ENCODE data around the gene GUCY2F.

Gene GUCY2F

GRCh38 chrX:109481986-109482385 is at the start of gene GUCY2F:
TSS of gene GUCY2F (minus strand) at chrX:109482086. CDS start at chrX:109475936, 6,150 bp downstream.
- DNase-seq (ENCODE audit: low read depth), result no peak

- no peak for DNase-seq (ENCODE audit: low read depth)
Observed at GRCh38 chrX:109519001-109519400, 37.1 kb upstream of the GUCY2F start.

- no peak for DNase-seq (ENCODE audit: low read depth)
Observed at GRCh38 chrX:109511113-109511512, 29.2 kb upstream of the GUCY2F start.

GRCh38 chrX:109508915-109509314 is 27.0 kb upstream of the GUCY2F start:
- no peak for DNase-seq (ENCODE audit: low read depth)

GRCh38 chrX:109501176-109501575 is 19.3 kb upstream of the GUCY2F start:
- no peak for DNase-seq (ENCODE audit: low read depth)

- no peak for DNase-seq (ENCODE audit: low read depth)
Observed at GRCh38 chrX:109498434-109498833, 16.5 kb upstream of the GUCY2F start.

- no peak for DNase-seq (ENCODE audit: low read depth)
Observed at GRCh38 chrX:109489174-109489573, 7.3 kb upstream of the GUCY2F start.

- no peak for DNase-seq (ENCODE audit: low read depth)
Observed at GRCh38 chrX:109487640-109488039, 5.8 kb upstream of the GUCY2F start.

GRCh38 chrX:109485470-109486340 is 3.8 kb upstream of the GUCY2F start:
- DNase-seq (ENCODE audit: low read depth), result no peak

- no peak for DNase-seq (ENCODE audit: low read depth)
Observed at GRCh38 chrX:109484886-109485285, 3.0 kb upstream of the GUCY2F start.

GRCh38 chrX:109475174-109475891 is 6.6 kb downstream of the GUCY2F start:
- no peak for DNase-seq (ENCODE audit: low read depth)

- DNase-seq (ENCODE audit: low read depth), result no peak
Observed at GRCh38 chrX:109472939-109473735, 8.7 kb downstream of the GUCY2F start.

GRCh38 chrX:109464231-109464630 is 17.7 kb downstream of the GUCY2F start:
- DNase-seq (ENCODE audit: low read depth), result no peak

- DNase-seq (ENCODE audit: low read depth), result no peak
Observed at GRCh38 chrX:109463784-109464183, 18.1 kb downstream of the GUCY2F start.

GRCh38 chrX:109448282-109448938 is 33.5 kb downstream of the GUCY2F start:
- no peak for DNase-seq (ENCODE audit: low read depth)

GRCh38 chrX:109441266-109441665 is 40.6 kb downstream of the GUCY2F start:
- DNase-seq (ENCODE audit: low read depth), result no peak

- no peak for DNase-seq (ENCODE audit: low read depth)
Observed at GRCh38 chrX:109440475-109440874, 41.4 kb downstream of the GUCY2F start.

GRCh38 chrX:109409181-109409580 is 72.7 kb downstream of the GUCY2F start:
- DNase-seq (ENCODE audit: low read depth), result no peak

GRCh38 chrX:109403922-109404321 is 78.0 kb downstream of the GUCY2F start:
- no peak for DNase-seq (ENCODE audit: low read depth)

- DNase-seq (ENCODE audit: low read depth), result no peak
Observed at GRCh38 chrX:109399831-109400230, 82.1 kb downstream of the GUCY2F start.

GRCh38 chrX:109398833-109399232 is 83.1 kb downstream of the GUCY2F start:
- DNase-seq (ENCODE audit: low read depth), result no peak

- no peak for DNase-seq (ENCODE audit: low read depth)
Observed at GRCh38 chrX:109398061-109398460, 83.8 kb downstream of the GUCY2F start.

Measured in stimulated activated CD8-positive, alpha-beta memory T cell treated with anti-CD3 and anti-CD28 coated beads, Interleukin-15, amount 100 ng/mL, for 24 hours (primary cell).